IPS-18c (cell line): Measurements from ENCODE around the gene AMOTL1.

Experiments used
- H3K4me3 ChIP-seq: 2 replicates; pipeline ENCODE4 v1.7.0; 2013; ENCODE audit warnings: low read depth, mild to moderate bottlenecking, low read length, moderate library complexity; ENCODE audit not compliant: insufficient read depth
- H3K9me3 ChIP-seq: one replicate; pipeline ENCODE4 v1.6.1; 2013; ENCODE audit warnings: mild to moderate bottlenecking, low read length, moderate library complexity; ENCODE audit not compliant: control insufficient read depth, insufficient read depth

AMOTL1 gene

GRCh38 chr11:94758666-94759065, 9.5 kb upstream of the AMOTL1 start:
- H3K4me3 ChIP-seq = no peak overlapping the region
- H3K9me3 ChIP-seq = no peaks in the 10 kb centered on the region

GRCh38 chr11:94759522-94759921, 8.6 kb upstream of the AMOTL1 start:
- no peak overlapping the region for H3K4me3 ChIP-seq
- no peaks in the 10 kb centered on the region for H3K9me3 ChIP-seq

GRCh38 chr11:94760296-94760695, 7.9 kb upstream of the AMOTL1 start:
- H3K4me3 ChIP-seq = no peak overlapping the region
- H3K9me3 ChIP-seq = no peaks in the 10 kb centered on the region

- no peaks in the 10 kb centered on the region for H3K9me3 ChIP-seq
- no peak overlapping the region for H3K4me3 ChIP-seq
Measured at GRCh38 chr11:94762208-94762607, 5.9 kb upstream of the AMOTL1 start.

- no peak overlapping the region for H3K4me3 ChIP-seq
Measured at GRCh38 chr11:94762995-94763394, 5.2 kb upstream of the AMOTL1 start.

GRCh38 chr11:94766713-94767206, 1.4 kb upstream of the AMOTL1 start:
- no peaks in the 10 kb centered on the region for H3K9me3 ChIP-seq

More at GRCh38 chr11:94762995-94763394, 5.2 kb upstream of the AMOTL1 start:
- no peaks in the 10 kb centered on the region for H3K9me3 ChIP-seq

GRCh38 chr11:94767291-94767690, 865 bp upstream of the AMOTL1 start:
- peak overlapping the region; percentile 85; the same call in 1 of the 2 replicates for H3K4me3 ChIP-seq
- no peaks in the 10 kb centered on the region for H3K9me3 ChIP-seq

More at GRCh38 chr11:94766713-94767206, 1.4 kb upstream of the AMOTL1 start:
- no peak overlapping the region for H3K4me3 ChIP-seq

GRCh38 chr11:94768602-94769541, 716 bp downstream of the AMOTL1 start:
- no peaks in the 10 kb centered on the region for H3K9me3 ChIP-seq
- H3K4me3 ChIP-seq = peak overlapping the region; percentile 85

GRCh38 chr11:94769880-94770279, 1.7 kb downstream of the AMOTL1 start:
- Histone ChIP-seq H3K9me3 (no peaks in the 10 kb centered on the region), H3K4me3 (peak overlapping the region; percentile 85)

GRCh38 chr11:94770563-94771120, 2.5 kb downstream of the AMOTL1 start:
- no peaks in the 10 kb centered on the region for H3K9me3 ChIP-seq
- H3K4me3 ChIP-seq = no peak overlapping the region

GRCh38 chr11:94771390-94771789, 3.2 kb downstream of the AMOTL1 start:
- Histone ChIP-seq H3K4me3 (no peak overlapping the region), H3K9me3 (no peaks in the 10 kb centered on the region)

- no peaks in the 10 kb centered on the region for H3K9me3 ChIP-seq
Measured at GRCh38 chr11:94771951-94772350, 3.8 kb downstream of the AMOTL1 start.

GRCh38 chr11:94773842-94774241, 5.7 kb downstream of the AMOTL1 start:
- Histone ChIP-seq H3K9me3 (no peaks in the 10 kb centered on the region), H3K4me3 (no peak overlapping the region)

More at GRCh38 chr11:94771951-94772350, 3.8 kb downstream of the AMOTL1 start:
- H3K4me3 ChIP-seq = no peak overlapping the region

- Histone ChIP-seq H3K9me3 (no peaks in the 10 kb centered on the region), H3K4me3 (no peak overlapping the region)
Measured at GRCh38 chr11:94774345-94774744, 6.2 kb downstream of the AMOTL1 start.

- Histone ChIP-seq H3K4me3 (no peak overlapping the region), H3K9me3 (no peaks in the 10 kb centered on the region)
Measured at GRCh38 chr11:94775567-94776327, 7.6 kb downstream of the AMOTL1 start.

GRCh38 chr11:94776351-94777321, 8.5 kb downstream of the AMOTL1 start:
- Histone ChIP-seq H3K9me3 (no peaks in the 10 kb centered on the region), H3K4me3 (no peak overlapping the region)
